GM21737 (cell line): ENCODE results near the gene PDCD1.

Experiments
- ATAC-seq: cut with Tn5 transposase; IDR thresholded peaks from one replicate; pipeline ENCODE4 v1.9.1; 2021; ENCODE audit warnings: mild to moderate bottlenecking, moderate library complexity; ENCODE audit not compliant: unreplicated experiment

Gene PDCD1

GRCh38 chr2:241852981-241853631 lies 5.6 kb downstream of the PDCD1 start:
- ATAC-seq, result no peak

GRCh38 chr2:241852116-241852980 lies 6.3 kb downstream of the PDCD1 start:
- ATAC-seq, result no peak

- ATAC-seq, result no peak
These were observed 7.2 kb downstream of the PDCD1 start for GRCh38 chr2:241851325-241852115.

- no peak for ATAC-seq
These were observed 8.0 kb downstream of the PDCD1 start for GRCh38 chr2:241850544-241851324.

- ATAC-seq, result no peak
These were observed 8.8 kb downstream of the PDCD1 start for GRCh38 chr2:241849616-241850543.

- no peak for ATAC-seq
These were observed 9.7 kb downstream of the PDCD1 start for GRCh38 chr2:241848761-241849615.

- ATAC-seq, result no peak
These were observed 12.3 kb downstream of the PDCD1 start for GRCh38 chr2:241846406-241846805.

- no peak for ATAC-seq
These were observed 13.7 kb downstream of the PDCD1 start for GRCh38 chr2:241844831-241845578.

GRCh38 chr2:241844066-241844728 lies 14.5 kb downstream of the PDCD1 start:
- peak; percentile 72 for ATAC-seq

- no peak for ATAC-seq
These were observed 15.2 kb downstream of the PDCD1 start for GRCh38 chr2:241843321-241844065.

GRCh38 chr2:241842620-241843211 lies 16.0 kb downstream of the PDCD1 start:
- ATAC-seq, result no peak

GRCh38 chr2:241842067-241842415 lies 16.7 kb downstream of the PDCD1 start:
- ATAC-seq, result no peak

GRCh38 chr2:241841181-241842066 lies 17.3 kb downstream of the PDCD1 start:
- ATAC-seq, result no peak

GRCh38 chr2:241837197-241837965 lies 21.3 kb downstream of the PDCD1 start:
- no peak for ATAC-seq

- ATAC-seq, result no peak
These were observed 22.4 kb downstream of the PDCD1 start for GRCh38 chr2:241836292-241836691.
